AG08395 (cell line): Measurements from ENCODE around the gene P2RX3.
"Not testable (repeated sequence)": the region's sequence is repeated elsewhere in the genome, so short reads cannot be mapped to it uniquely, and the experiment has no call there.

Experiments
- DNase-seq: peaks from one replicate; pipeline ENCODE4 v3.0.0; 2012; ENCODE audit warnings: mixed read lengths, low spot score

Gene P2RX3

DNA sequence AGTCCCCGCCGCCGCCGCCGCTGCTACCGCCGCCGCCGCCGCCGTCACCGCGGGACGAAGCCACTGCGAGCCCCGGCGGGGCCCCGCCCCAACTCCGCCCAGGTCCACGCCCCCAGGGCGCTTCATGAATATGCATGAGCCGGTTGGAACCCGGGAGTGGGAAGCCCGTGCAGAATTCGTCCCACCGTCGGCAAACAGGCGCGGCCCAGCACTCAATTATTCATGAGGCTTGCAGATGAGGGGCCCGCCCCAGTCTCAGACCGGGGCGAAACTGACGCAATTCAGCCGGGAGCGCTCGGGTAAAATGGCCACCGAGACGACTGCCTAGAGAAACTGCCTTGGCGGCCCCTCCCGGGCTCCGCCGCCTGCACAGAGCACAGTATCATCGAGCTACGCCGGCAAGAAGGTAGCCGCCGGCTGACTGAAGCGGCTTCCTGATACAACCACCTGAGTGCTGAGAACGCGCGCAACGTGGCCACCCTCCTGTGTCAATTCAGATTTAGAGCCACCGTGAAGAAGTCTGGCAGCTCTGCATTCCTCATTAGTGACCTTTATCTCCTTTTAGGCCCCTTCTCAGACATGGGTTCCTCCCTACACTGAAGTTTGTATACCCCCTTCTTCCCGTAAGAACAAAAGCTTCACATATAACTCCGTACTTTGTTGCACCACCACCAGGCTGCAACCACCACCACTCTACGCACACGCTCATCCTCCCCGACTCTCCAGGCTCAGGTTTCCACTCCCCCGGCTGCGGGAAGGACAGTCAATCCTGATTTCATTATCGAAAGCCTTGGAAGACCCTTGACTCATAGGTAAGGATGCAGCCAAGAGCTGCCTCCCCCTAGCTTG lies 13.0 kb upstream of the P2RX3 start, which contains the start of gene TNKS1BP1:
Gene TNKS1BP1, minus strand, starts transcription at position 67 of the 849 bp plus-strand sequence. CDS start 3,067 bp downstream, outside the sequence.
- DNase-seq: peak; percentile 95

DNA sequence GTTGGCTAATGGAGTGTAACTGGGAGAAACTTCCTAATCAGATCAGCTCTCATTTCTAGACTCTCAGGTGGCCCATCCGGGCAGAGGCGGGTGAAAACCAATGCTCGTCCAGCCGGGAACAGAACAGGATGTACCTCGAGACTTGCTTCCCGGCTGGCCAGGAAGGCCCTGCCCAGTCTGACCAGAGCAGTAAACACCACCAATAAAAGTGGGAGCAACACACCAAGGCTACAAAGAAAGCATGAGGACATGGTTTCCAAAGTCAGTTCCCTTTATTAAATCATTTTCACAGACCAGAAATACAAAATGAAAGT lies 12.5 kb upstream of the P2RX3 start:
- no peak for DNase-seq

GRCh38 chr11:57327721-57328120 lies 10.4 kb upstream of the P2RX3 start:
- no peak for DNase-seq

- no peak for DNase-seq
Observed at GRCh38 chr11:57330029-57330428, 8.1 kb upstream of the P2RX3 start.

DNA sequence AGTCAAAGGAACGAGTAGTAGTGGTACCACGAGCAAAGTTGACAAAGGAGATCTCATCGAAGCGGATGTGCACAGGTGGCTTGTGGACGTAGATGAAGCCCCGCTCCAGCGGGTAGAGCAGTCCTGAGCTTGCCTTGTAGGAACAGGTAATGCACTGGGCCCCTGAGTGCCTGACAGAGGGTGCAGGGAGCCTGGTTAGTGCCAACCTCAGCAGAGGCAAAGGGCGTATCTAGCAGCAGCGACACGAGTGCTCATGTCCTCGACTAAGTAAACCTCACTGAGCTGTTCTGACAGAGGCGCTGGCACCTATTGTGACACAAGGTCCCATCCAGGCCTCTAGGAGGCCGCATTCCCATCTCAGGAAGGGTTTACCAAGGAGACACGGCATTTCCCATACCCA lies 6.4 kb upstream of the P2RX3 start:
- no peak for DNase-seq

- DNase-seq: no peak
Observed at GRCh38 chr11:57332694-57333440, 5.3 kb upstream of the P2RX3 start.

- no peak for DNase-seq
Observed at GRCh38 chr11:57335023-57335342, 3.2 kb upstream of the P2RX3 start.

DNA sequence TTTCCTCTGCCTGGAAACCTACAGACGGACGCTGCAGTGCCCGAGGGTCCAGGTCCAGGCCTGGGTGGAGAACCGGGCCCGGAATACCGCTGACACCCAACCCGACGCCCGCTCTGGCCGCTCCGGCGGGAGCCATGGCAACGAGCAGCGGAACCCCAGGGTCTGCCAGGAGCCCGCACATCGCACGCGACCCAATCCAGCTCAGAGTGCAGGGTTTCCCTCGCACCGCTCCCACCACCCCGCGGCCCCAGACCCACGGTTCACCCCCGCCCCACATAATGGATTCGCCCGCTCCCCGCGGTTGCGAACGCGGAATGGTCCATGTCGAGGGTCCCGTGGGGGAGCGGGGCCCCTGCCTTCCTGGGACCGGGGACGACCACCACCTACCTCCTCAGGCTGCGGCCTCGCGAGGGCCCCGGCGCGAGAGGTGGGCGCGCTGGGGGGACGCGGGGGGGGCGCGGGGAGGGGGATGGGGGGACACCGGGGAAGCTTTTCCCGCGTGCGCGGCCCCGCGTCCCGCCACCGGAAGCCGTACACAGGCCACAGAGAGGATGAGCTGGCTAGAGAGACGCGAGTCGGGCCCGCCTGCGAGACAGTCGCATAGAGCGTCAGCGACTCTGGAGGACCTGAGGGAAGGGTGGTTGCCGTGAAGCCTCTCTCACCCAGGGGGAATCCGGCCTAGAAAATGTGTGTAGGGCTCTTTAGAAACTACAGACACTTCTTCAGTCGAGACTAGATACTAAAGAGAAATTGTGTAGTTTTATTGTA lies 2.6 kb upstream of the P2RX3 start, which contains the start of gene SSRP1:
Gene SSRP1, minus strand, starts transcription at position 550 of the 768 bp plus-strand sequence. CDS start 771 bp downstream, outside the sequence.
- peak; percentile 94 for DNase-seq

DNA sequence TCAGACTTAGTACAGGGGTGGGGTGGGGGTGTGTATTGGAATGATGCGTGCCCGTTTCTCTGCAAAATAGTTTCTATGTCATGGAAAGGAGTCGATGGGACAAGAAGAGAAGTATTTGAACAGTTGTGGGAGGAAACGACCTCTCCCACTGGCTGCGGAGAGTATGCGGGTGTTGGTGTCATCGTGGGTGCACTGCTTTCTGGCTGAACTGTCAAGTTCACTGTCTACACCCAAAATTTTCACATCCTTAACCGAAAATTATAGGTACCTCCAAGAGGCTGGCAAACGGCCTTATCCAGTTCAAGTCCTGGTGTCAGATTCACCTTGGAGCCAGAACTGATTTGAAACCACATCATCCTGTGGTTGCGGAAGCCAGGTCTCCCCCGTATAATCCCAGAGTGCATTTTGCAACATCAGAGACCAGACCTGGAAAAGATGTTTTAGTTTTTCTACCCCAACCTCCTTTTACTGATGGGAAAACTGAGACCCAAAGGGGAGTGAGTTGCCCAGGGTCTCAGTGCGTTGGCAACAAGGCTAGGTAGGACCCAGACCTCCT lies 2.0 kb upstream of the P2RX3 start:
- DNase-seq: no peak

- DNase-seq: not testable (repeated sequence)
Observed at GRCh38 chr11:57336856-57337255, 1.3 kb upstream of the P2RX3 start.

DNA sequence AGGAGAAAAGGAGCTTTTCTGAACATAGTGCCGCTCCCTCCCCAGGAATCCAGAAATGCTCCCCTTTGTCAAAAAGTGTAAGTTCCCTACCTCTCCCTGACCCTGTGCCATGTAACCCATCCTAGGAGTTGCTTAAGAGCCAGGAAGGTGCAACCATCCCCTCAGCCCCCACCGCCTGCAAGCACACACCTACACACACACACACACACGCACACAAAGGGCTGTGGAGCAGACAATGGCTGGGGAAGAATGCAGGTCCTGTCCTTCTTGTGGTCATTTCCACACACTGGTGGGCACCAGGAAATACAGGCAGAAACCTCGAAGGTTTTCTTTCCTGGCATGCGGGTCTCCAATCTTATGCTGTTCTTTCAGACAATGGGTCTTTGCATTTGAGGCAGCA lies 1.2 kb downstream of the P2RX3 start:
- DNase-seq: no peak

DNA sequence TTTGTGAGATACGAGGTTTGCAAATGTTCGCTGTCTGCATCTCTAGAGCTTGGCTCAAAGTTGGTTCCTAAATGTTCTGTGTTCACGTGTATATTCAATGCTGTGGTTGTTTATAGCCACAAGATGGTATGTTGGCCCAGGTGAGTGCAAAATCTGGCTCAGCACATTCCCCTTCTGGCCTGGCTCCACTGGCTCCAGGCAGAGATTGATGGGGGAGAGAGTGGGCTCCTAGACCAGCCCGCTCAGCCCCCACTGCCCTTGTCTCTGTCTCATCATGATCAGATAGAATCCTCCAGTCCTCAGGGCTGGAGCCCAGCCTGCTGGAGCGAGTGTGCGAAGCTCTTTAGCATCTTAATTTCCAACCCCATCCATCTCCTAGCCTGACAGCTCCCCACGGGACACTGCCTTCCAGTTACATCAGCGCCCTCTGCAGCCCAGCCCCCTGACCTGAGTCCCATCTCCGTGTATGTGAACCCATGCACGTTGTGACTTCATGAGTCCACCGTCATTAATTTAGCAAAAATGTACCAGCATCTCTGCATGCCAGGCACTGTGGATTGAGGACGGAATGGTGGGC lies 2.0 kb downstream of the P2RX3 start:
- DNase-seq: no peak

DNA sequence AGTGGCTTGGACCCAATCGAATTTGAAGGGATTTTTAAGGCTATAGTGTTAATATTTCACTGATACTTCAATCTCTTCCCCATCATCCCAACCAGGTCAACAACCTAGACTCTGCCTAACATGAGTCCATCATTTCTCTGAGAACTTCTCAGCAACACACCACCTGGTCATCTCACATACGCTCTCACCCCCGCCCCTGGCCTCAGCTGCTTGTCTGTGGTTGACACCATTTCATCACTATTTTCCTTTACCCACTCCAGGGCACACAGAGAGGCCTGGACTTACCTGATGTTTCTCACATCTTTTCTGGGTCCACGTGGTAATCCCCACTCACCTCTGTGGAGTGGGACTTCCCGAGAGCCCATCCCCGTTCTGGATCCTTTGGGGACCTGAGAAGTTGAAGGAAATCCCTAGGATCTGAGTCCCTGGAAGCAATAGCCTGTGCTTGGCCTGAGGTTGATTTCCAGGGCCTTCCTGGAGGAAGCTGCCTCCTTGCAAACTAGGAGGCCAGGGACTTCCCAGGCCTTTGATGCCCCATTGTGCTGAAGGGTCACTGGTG lies 3.2 kb downstream of the P2RX3 start:
- DNase-seq: no peak

DNA sequence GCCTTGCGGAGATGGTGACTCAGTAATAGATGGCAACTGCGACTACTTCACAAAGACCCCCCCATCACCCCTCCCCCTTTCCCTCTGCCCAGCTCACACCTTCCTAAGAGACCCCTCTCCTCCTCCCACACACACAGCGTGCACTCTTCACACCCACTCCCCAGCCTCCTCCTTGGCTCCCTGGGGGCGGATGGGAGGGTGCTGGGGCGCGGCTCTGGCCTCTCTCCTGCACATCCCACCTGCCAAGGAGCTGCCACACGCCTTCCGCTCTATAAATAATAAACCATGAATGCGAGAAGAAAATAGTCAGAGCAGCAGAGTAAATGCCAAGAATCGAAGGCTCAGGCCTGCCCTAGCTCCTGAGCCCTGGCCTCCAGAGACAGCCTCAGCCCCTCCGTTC lies 4.5 kb downstream of the P2RX3 start:
- DNase-seq: no peak

GRCh38 chr11:57343825-57344224 lies 5.7 kb downstream of the P2RX3 start:
- no peak for DNase-seq

DNA sequence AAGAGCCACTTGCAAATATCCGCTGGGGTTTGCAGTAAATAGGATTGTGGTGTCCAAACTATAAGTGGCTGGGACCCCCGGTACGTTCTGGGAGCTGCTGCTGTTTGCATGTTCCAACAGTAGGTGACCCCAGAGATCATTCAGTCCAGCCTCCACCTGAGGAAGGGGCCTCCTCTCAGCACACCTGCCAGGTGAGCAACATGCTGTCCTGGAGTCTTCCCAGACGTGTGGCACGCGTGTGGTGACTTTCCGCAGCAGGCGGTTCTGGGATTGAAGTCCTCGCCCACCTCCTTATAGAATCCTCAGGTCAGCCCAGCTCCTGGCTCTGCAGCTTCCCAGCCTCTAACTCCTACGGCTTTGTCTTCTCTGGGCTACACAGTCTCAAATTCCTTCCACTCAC lies 6.7 kb downstream of the P2RX3 start:
- DNase-seq: no peak

DNA sequence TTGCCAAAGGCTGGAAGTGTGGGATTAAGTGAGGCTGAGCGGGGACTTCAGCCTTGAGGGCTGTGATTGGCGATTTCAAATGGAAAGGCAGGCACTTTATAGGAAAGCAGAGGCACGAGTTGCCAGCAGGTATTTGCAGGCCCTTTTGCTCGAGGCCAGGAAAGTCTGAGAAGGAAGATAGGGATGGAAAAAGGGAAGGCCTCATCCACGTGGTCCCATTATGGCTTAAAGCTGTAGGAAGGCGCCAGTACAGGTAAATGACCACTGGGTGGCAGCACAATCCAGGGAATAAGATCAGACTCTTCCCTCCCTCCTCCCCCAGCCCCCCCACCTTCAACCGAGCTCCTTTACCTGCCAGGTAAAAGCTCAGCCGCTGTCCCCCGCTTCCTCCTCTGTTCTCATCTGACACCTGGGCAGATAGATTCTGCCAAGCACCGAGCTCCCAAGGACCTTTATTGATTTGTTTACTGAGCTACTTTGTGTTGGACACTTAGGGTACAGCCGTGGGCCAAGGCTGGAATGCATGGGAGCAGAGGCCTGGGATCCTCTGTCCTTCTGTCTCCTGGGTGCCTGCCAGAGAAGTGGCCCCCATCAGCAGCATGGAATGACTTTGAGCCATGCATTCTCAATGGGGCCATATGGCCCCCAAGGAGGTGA lies 7.5 kb downstream of the P2RX3 start:
- peak; percentile 85 for DNase-seq

- no peak for DNase-seq
Observed at GRCh38 chr11:57347336-57347735, 9.2 kb downstream of the P2RX3 start.

DNA sequence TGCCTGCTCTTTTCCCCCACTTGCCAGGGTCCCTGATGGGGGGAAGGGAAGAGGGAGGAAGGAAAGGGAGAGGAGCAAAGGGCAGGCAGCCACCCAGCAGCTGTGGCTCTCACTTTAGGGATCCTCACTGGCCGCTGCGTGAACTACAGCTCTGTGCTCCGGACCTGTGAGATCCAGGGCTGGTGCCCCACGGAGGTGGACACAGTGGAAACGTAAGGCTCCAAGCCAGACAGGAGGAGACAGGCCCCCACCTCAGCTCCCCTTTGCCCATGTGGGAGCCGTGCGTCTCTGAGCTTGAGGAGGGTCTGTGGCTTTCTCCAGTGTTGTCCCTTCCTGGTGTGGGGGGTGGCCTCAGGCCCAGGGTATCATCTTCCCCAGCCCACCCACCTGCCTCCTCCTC lies 9.9 kb downstream of the P2RX3 start:
- no peak for DNase-seq

DNA sequence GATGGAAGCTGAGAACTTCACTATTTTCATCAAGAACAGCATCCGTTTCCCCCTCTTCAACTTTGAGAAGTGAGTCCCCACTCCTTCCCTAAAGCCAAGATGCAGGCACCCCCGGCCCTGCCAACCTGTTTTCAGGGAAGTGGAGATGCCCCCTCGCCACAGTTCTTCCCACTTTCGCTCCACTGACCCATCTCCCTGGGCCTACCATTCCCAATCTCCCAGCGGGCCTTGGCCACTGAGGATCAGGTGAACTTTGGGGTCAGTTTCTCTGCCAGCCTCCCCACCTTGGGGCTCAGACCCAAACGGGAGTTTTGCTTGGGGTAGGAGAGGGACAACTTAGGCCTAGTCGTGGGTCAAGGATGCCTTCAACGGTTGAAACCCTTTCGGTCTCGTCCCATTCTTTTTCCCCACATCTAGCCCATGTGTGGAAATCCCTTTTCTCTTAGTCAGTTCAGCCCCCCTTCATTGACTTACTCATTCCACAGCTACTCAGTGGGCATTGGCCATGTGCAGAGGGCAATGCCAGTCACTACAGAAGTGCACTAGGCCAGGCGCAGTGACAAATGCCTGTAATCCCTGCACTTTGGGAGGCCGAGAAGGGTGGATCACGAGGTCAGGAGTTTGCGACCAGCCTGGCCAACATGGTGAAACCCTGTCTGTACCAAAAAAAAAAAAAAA lies 10.6 kb downstream of the P2RX3 start:
- no peak for DNase-seq
